Fibroblast of lung (primary cell): Measurements from ENCODE around the gene CHD9. TPM values are rescaled to one million over a fixed set of nuclear protein-coding genes. Genes with fewer than 3 reads are reported as not detected.
A peak's percentile ranks its signal among the peaks of the same experiment; 100 is the strongest.

Experiments used
- DNase-seq, 2 donors: peaks; one replicate each; pipeline versions ENCODE4 v3.0.0 to v3.0.0-alpha.2; 2010; ENCODE audit warnings: low read depth in 2 of 2
- H2AFZ ChIP-seq: 2 replicates; pipeline ENCODE4 v1.5.1; 2012; ENCODE audit warnings: low read length, control low read depth, inconsistent platforms
- H3K27ac ChIP-seq: 2 replicates; pipeline ENCODE4 v1.5.1; 2011; ENCODE audit warnings: low read length, control low read depth; ENCODE audit not compliant: insufficient read depth
- H3K27me3 ChIP-seq: 2 replicates; pipeline ENCODE4 v1.5.1; 2011; ENCODE audit warnings: mild to moderate bottlenecking, low read length; ENCODE audit not compliant: control insufficient read depth, insufficient read depth
- H3K36me3 ChIP-seq: 2 replicates; pipeline ENCODE4 v1.5.1; 2011; ENCODE audit warnings: low read length; ENCODE audit not compliant: control insufficient read depth, insufficient read depth
- H3K4me1 ChIP-seq: 2 replicates; pipeline ENCODE4 v1.5.1; 2011; ENCODE audit warnings: low read length; ENCODE audit not compliant: control insufficient read depth, insufficient read depth; ENCODE audit errors: extremely low read depth
- H3K4me2 ChIP-seq: 2 replicates; pipeline ENCODE4 v1.5.1; 2011; ENCODE audit warnings: low read length, control low read depth; ENCODE audit not compliant: insufficient read depth; ENCODE audit errors: extremely low read depth
- H3K4me3 ChIP-seq, 4 experiments: fragments of 200-600 bp in 1 of 4; sonication (generic) in 1 of 4; replicated peaks in 1 of 4; 2 replicates each; pipeline ENCODE4 v1.5.1; 2011 to 2016; ENCODE audit warnings: low read length in 4 of 4, low read depth in 3 of 4, mild to moderate bottlenecking in 3 of 4, control low read depth in 2 of 4, inconsistent platforms in 1 of 4, mixed read lengths in 1 of 4; ENCODE audit not compliant: insufficient read depth in 1 of 4; ENCODE audit errors: control extremely low read depth in 1 of 4
- H3K79me2 ChIP-seq: 2 replicates; pipeline ENCODE4 v1.5.1; 2012; ENCODE audit warnings: mild to moderate bottlenecking, low read length, inconsistent platforms; ENCODE audit not compliant: control insufficient read depth, insufficient read depth
- H3K9ac ChIP-seq: 2 replicates; pipeline ENCODE4 v1.5.1; 2011; ENCODE audit warnings: mild to moderate bottlenecking, low read length, control low read depth; ENCODE audit not compliant: insufficient read depth
- H3K9me3 ChIP-seq: 2 replicates; pipeline ENCODE4 v1.5.1; 2012; ENCODE audit warnings: low read depth, low read length; ENCODE audit not compliant: control insufficient read depth, insufficient read depth
- H4K20me1 ChIP-seq: 2 replicates; pipeline ENCODE4 v1.5.1; 2011; ENCODE audit warnings: low read length; ENCODE audit not compliant: control insufficient read depth, insufficient read depth; ENCODE audit errors: extremely low read depth
- EZH2 ChIP-seq: IDR thresholded peaks from 2 replicates; pipeline ENCODE4 v1.5.1; 2012; ENCODE audit warnings: low read length, control low read depth, mild to moderate bottlenecking; ENCODE audit errors: missing control alignments
- polyA plus RNA-seq, 2 donors: library from polyadenylated mRNA; depleted of rRNA in 1 of 2; stranded (reverse) in 1 of 2; unstranded in 1 of 2; fragments of >200 nt; gene quantifications; 2 replicates each; pipeline ENCODE4 v1.2.1, GENCODE V29; 2011 to 2012; ENCODE audit warnings: missing spikeins in 1 of 2
- total RNA-seq: library from RNA; depleted of rRNA; stranded (reverse); fragments of >200 nt; gene quantifications from 2 replicates; pipeline ENCODE4 v1.2.1, GENCODE V29; 2014
- TF ChIP-seq, protein P1 (sequence below), 2 donors: IDR thresholded peaks in 1 of 2; conservative IDR thresholded peaks in 1 of 2; 1 replicate in 1 of 2; 2 replicates in 1 of 2; pipeline ENCODE4 v1.5.1; 2011 to 2012; ENCODE audit warnings: low read length in 2 of 2, control low read depth in 1 of 2, inconsistent platforms in 1 of 2, low read depth in 1 of 2, mild to moderate bottlenecking in 1 of 2

The CHD9 gene
- total and polyA plus RNA-seq, 2 donors (not counting 1 experiment from before 2014, with no cell fraction given), result 32.9 to 60.9 TPM

DNA sequence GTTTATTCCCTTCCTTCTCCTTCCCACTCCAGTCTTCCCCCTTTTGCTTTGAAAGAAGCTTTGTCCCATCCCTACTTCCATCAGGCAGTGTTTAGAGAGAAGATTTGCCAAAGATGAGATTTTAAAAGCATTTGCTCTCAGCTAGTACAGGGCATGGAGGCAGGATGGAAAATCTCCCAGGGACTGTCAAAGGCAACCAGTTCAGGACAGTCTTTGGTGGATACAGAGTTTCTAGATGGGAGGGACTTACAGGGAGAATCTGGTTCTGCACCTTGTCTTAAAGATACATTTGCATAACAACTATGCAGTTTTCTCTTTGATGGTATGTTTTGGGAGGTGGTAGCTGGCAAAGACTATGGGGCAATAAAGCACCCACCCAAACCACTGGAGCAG lies 26.2 kb downstream of the CHD9 start:
- H2AFZ ChIP-seq, result no peak overlapping the region
- no peaks in the 10 kb centered on the region for H3K36me3 ChIP-seq
- no peak for TF ChIP-seq EZH2
- TF ChIP-seq, protein P1, sequence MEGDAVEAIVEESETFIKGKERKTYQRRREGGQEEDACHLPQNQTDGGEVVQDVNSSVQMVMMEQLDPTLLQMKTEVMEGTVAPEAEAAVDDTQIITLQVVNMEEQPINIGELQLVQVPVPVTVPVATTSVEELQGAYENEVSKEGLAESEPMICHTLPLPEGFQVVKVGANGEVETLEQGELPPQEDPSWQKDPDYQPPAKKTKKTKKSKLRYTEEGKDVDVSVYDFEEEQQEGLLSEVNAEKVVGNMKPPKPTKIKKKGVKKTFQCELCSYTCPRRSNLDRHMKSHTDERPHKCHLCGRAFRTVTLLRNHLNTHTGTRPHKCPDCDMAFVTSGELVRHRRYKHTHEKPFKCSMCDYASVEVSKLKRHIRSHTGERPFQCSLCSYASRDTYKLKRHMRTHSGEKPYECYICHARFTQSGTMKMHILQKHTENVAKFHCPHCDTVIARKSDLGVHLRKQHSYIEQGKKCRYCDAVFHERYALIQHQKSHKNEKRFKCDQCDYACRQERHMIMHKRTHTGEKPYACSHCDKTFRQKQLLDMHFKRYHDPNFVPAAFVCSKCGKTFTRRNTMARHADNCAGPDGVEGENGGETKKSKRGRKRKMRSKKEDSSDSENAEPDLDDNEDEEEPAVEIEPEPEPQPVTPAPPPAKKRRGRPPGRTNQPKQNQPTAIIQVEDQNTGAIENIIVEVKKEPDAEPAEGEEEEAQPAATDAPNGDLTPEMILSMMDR (conservative IDR thresholded peaks at IDR 0.05 in 1 of 2, IDR thresholded peaks at IDR 0.05 in 1 of 2; ENCODE audit: low read depth in 1 of 2, low read length in 2 of 2), result no peak
- no peaks in the 10 kb centered on the region for H3K79me2 ChIP-seq
- H3K9ac ChIP-seq, result no peak overlapping the region
- DNase-seq, result no peak
- peak overlapping the region; percentile 70 for H3K27ac ChIP-seq
- peak overlapping the region; percentile 75 for H3K4me2 ChIP-seq
- H3K4me3 ChIP-seq, result no peak overlapping the region
- peaks cover 16% of the 10 kb centered on the region for H3K4me1 ChIP-seq
- H3K27me3 ChIP-seq, result no peaks in the 10 kb centered on the region
- H4K20me1 ChIP-seq, result no peaks in the 10 kb centered on the region
- H3K9me3 ChIP-seq, result no peaks in the 10 kb centered on the region

DNA sequence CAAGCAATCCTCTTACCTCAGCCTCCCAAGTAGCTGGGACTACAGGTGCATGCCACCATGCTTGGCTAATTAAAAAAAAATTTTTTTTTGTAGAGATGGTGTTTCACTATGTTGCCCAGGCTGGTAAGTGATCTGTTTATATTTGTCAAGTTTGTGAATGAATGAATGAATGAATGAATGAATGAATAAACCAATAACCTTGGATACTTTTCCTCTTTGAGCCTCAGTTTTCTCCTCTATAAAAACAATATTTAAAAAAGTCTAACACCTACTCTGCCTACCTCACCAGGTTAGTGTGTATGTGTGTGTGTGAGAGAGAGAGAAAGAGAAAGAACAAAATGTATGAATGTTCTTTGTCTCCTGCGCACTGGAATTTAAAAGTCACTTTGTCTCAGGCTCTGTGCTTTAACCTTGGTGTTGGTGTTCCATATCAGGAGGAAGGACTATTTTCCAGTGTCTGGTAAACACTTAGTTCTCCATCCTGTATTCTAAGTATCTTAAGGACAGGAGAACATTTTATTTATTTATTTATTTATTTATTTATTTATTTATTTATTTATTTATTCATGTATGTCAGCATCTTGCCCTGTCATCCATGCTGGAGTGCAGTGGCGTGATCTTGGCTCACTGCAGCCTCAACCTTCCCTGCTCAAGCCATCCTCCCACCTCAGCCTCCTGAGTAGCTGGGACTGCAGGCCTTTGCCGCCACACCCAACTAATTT lies 27.1 kb downstream of the CHD9 start:
- H3K27ac ChIP-seq, result no peak overlapping the region
- peaks cover 20% of the 10 kb centered on the region for H3K4me1 ChIP-seq
- H3K9me3 ChIP-seq, result no peaks in the 10 kb centered on the region
- no peaks in the 10 kb centered on the region for H3K79me2 ChIP-seq
- H4K20me1 ChIP-seq, result no peaks in the 10 kb centered on the region
- TF ChIP-seq EZH2, result no peak
- TF ChIP-seq, protein P1 (conservative IDR thresholded peaks at IDR 0.05 in 1 of 2, IDR thresholded peaks at IDR 0.05 in 1 of 2; ENCODE audit: low read depth in 1 of 2, low read length in 2 of 2), result no peak
- no peak overlapping the region for H3K4me3 ChIP-seq
- H3K36me3 ChIP-seq, result no peaks in the 10 kb centered on the region
- no peak for DNase-seq
- no peak overlapping the region for H3K9ac ChIP-seq
- H3K27me3 ChIP-seq, result no peaks in the 10 kb centered on the region
- no peak overlapping the region for H2AFZ ChIP-seq
- H3K4me2 ChIP-seq, result no peak overlapping the region

DNA sequence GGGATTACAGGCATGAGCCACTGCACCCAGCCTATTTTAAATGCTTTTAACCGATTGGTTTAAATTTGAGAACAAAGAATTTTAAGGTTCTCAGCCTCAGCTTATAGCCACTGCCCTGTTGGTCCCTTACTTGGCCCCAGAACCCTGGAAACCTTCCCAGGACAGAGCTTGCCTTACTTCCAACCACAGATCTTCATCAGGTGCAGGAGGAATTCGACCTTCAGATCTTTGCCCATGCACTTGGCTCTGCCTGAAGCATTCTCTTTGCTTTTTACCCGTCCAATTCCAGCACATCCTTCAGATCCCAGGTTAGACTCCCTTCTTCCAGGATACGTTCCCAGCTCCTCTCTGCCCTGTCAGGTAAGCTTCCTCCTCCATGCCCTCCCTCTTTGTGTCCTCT lies 27.7 kb downstream of the CHD9 start:
- Histone ChIP-seq H3K36me3 (no peaks in the 10 kb centered on the region), H3K27ac (no peak overlapping the region), H3K4me3 (no peak overlapping the region), H3K4me1 (peaks cover 20% of the 10 kb centered on the region), H2AFZ (no peak overlapping the region), H4K20me1 (no peaks in the 10 kb centered on the region), H3K9ac (no peak overlapping the region), H3K9me3 (no peaks in the 10 kb centered on the region), H3K79me2 (no peaks in the 10 kb centered on the region), H3K27me3 (no peaks in the 10 kb centered on the region), H3K4me2 (no peak overlapping the region)
- no peak for DNase-seq
- TF ChIP-seq EZH2, result no peak
- TF ChIP-seq, protein P1 (conservative IDR thresholded peaks at IDR 0.05 in 1 of 2, IDR thresholded peaks at IDR 0.05 in 1 of 2; ENCODE audit: low read depth in 1 of 2, low read length in 2 of 2), result no peak
